Right atrium auricular region (tissue), 2 donors: ENCODE results near the gene NPHP4. TPM values are rescaled to one million over a fixed set of nuclear protein-coding genes. Genes with fewer than 3 reads are reported as not detected.

Experiments
- DNase-seq: peaks from one replicate; pipeline ENCODE4 v3.0.0-alpha.2; 2019; ENCODE audit warnings: low spot score
- H3K27ac ChIP-seq, 2 donors: fragments of 200-600 bp; sonication (generic); 1 replicate in 1 of 2; 2 replicates in 1 of 2; pipeline ENCODE4 v1.5.1; 2016 to 2019
- H3K27me3 ChIP-seq, 2 donors: fragments of 200-600 bp; sonication (generic); one replicate each; pipeline versions ENCODE4 v1.5.1 to v1.6.0; 2017 to 2019
- H3K36me3 ChIP-seq: fragments of 200-600 bp; sonication (generic); one replicate; pipeline ENCODE4 v1.5.1; 2016
- H3K4me1 ChIP-seq, 2 donors: fragments of 200-600 bp; sonication (generic); one replicate each; pipeline versions ENCODE4 v1.5.1 to v1.6.0; 2017 to 2019
- H3K4me3 ChIP-seq, 2 donors: fragments of 200-600 bp; sonication (generic); 1 replicate in 1 of 2; 2 replicates in 1 of 2; pipeline ENCODE4 v1.5.1; 2017 to 2019; ENCODE audit warnings: mild to moderate bottlenecking in 1 of 2, moderate library complexity in 1 of 2
- H3K9me3 ChIP-seq, 2 donors: fragments of 200-600 bp; sonication (generic); one replicate each; pipeline ENCODE4 v1.5.1; 2019
- total RNA-seq, 2 donors: library from RNA; depleted of rRNA; stranded (reverse); fragments of >200 nt; gene quantifications; one replicate each; pipeline ENCODE4 v1.1.0, GENCODE V29; 2016
- TF ChIP-seq, protein P1 (sequence below), 2 donors: fragments of 200-600 bp; sonication (generic); IDR thresholded peaks; one replicate each; pipeline ENCODE4 v1.5.1; 2019; ENCODE audit warnings: antibody characterized with exemption in 2 of 2

The NPHP4 gene
- total RNA-seq, 2 donors from 2014 or later = 3.0 to 4.3 TPM

DNA sequence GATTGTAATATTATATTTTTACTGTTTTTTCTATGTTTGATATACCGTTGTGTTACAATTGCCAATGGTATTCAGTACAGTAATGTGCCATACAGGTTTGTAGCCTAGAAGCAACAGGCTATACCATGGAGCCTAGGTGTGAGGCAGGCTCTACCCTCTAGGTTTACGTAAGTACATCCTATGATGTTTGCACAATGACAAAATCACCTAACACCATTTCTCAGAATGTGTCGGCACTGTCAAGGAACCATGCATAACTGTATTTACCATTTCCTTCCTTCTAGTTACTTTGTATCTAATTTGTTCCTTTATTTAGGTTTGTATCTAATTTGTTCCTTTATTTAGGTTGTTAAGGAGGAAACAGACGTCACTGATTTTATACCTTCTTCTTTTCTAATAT is 9.9 kb downstream of the NPHP4 start:
- H3K27ac ChIP-seq = no peak overlapping the region
- H3K9me3 ChIP-seq = no peaks in the 10 kb centered on the region
- peaks cover 4% of the 10 kb centered on the region for H3K36me3 ChIP-seq
- H3K4me3 ChIP-seq = no peak overlapping the region
- no peaks in the 10 kb centered on the region for H3K27me3 ChIP-seq
- no peak for DNase-seq
- TF ChIP-seq, protein P1, sequence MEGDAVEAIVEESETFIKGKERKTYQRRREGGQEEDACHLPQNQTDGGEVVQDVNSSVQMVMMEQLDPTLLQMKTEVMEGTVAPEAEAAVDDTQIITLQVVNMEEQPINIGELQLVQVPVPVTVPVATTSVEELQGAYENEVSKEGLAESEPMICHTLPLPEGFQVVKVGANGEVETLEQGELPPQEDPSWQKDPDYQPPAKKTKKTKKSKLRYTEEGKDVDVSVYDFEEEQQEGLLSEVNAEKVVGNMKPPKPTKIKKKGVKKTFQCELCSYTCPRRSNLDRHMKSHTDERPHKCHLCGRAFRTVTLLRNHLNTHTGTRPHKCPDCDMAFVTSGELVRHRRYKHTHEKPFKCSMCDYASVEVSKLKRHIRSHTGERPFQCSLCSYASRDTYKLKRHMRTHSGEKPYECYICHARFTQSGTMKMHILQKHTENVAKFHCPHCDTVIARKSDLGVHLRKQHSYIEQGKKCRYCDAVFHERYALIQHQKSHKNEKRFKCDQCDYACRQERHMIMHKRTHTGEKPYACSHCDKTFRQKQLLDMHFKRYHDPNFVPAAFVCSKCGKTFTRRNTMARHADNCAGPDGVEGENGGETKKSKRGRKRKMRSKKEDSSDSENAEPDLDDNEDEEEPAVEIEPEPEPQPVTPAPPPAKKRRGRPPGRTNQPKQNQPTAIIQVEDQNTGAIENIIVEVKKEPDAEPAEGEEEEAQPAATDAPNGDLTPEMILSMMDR (IDR thresholded peaks at IDR 0.05) = no peak
- H3K4me1 ChIP-seq = peaks cover 0 to 5% of the 10 kb centered on the region in 2 donors

GRCh38 chr1:5981009-5981380 is 11.2 kb downstream of the NPHP4 start:
- no peaks in the 10 kb centered on the region for H3K27me3 ChIP-seq
- TF ChIP-seq, protein P1 (IDR thresholded peaks at IDR 0.05) = no peak
- peaks cover 0 to 5% of the 10 kb centered on the region in 2 donors for H3K4me1 ChIP-seq
- no peak for DNase-seq
- H3K27ac ChIP-seq = no peak overlapping the region
- H3K4me3 ChIP-seq = no peak overlapping the region
- H3K9me3 ChIP-seq = no peaks in the 10 kb centered on the region
- peaks cover 4% of the 10 kb centered on the region for H3K36me3 ChIP-seq

DNA sequence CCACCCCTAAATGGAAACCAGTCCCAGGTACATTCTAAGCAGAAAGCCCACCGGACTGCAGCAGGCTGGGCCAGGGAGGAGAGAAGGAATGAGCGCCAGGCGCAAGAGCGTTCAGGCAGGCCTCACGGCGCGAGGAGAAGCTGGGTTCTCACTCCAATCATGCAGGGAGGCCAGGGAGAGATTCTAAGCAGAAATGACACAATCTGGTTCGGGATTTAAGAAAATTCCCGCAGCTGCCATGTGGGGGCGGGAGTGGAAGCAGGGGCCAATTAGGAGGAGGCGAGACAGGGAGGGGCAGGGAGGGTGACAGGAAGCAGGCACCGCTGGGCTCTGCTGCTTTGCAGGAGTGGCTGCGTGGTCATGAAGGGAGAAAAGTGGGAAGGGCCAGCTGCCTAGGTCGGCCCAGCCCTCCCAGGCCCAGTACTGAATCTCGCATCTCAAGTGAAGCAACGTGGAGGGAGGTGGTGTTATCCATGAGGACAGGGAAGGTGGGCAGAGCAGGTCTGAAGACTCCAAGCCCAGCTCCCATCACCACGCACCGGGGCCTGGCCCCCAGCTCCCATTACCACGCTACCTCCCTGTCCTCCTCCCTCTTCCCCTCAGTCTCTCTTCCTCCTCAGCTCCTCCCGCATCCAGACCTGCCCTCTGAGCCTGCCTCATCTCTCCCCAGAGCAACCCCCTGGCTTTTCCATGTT is 11.8 kb downstream of the NPHP4 start:
- Histone ChIP-seq H3K27ac (no peak overlapping the region), H3K27me3 (no peaks in the 10 kb centered on the region), H3K4me3 (no peak overlapping the region), H3K4me1 (peaks cover 0 to 5% of the 10 kb centered on the region in 2 donors), H3K36me3 (peaks cover 4% of the 10 kb centered on the region), H3K9me3 (no peaks in the 10 kb centered on the region)
- DNase-seq = peak; percentile 87
- TF ChIP-seq, protein P1 (IDR thresholded peaks at IDR 0.05) = peak in 1 of 2 donors; percentile 24

DNA sequence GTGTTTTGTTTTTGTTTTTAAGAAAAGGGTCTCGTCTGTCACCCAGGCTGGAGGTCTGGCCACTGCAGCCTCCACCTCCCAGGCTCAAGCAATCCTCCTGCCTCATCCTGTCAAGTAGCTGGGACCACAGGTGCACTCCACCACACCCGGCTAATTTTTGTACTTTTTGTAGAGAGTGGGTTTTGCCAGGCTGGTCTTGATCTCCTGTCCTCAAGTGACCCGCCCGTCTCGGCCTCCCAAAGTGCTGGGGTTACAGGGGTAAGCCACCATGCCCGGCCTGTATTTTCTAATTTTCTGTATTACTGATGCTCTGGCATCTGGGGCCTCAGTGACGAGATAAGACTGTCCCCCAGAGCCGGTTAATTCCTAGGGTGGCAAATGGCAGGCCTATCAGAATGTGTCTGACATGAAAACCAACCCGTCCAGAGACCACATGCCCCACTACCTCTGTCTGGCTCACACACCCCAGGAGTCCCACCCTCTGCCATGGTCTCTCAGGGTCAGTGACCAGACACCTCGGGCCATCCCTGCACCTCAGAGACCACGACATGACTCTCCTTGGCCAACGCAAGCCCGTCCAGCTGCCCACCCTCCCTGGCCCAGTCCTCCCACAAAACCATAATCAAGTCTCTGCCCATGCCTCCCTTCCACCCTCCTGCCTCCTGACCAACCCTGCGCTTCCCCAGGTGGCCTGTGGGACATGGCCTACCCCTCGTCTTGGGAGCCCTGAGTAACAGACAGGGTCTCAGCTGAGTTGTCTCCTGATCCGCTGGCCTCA is 12.5 kb downstream of the NPHP4 start:
- DNase-seq = no peak
- H3K36me3 ChIP-seq = peaks cover 4% of the 10 kb centered on the region
- H3K4me3 ChIP-seq = no peak overlapping the region
- peaks cover 0 to 5% of the 10 kb centered on the region in 2 donors for H3K4me1 ChIP-seq
- H3K27ac ChIP-seq = no peak overlapping the region
- H3K27me3 ChIP-seq = no peaks in the 10 kb centered on the region
- no peaks in the 10 kb centered on the region for H3K9me3 ChIP-seq
- TF ChIP-seq, protein P1 (IDR thresholded peaks at IDR 0.05) = no peak

DNA sequence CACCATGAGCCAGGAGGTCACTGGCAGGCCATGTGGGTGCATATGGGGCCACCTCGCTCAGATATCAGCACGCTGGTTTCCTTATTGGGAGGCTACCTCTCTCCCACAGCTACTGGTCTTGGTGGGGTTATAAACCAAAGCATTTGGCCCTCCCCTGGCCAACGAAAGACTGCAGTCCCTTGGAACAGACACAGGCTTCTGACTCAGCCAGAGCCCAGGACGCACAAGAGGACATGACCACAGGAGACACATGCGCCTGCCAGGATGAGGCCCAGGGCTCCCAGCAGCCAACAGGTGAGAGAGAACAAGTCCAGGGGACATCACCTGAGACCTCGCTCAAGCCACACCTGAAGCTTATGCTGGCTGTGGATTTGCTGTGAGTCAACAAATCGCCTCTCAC is 13.8 kb downstream of the NPHP4 start:
- Histone ChIP-seq H3K27ac (no peak overlapping the region), H3K4me1 (peaks cover 0 to 5% of the 10 kb centered on the region in 2 donors), H3K36me3 (peaks cover 2% of the 10 kb centered on the region), H3K27me3 (no peaks in the 10 kb centered on the region), H3K9me3 (no peaks in the 10 kb centered on the region), H3K4me3 (no peak overlapping the region)
- TF ChIP-seq, protein P1 (IDR thresholded peaks at IDR 0.05) = no peak
- no peak for DNase-seq
